ENCODE measurements around the gene PKD2L1.

- no peak for TF ChIP-seq CTCF (IDR thresholded peaks at IDR 0.05 in 8 of 11, conservative IDR thresholded peaks at IDR 0.05 in 3 of 11)
- no peak for TF ChIP-seq POLR2A (IDR thresholded peaks at IDR 0.05)
- no peak for TF ChIP-seq POLR2AphosphoS5 (IDR thresholded peaks at IDR 0.05)
Observed at GRCh38 chr10:100306861-100307260, 23.2 kb downstream of the PKD2L1 start.

Data from spleen (tissue), 7 donors.